ENCODE results near the gene ADAT2.

GRCh38 chr6:143482593-143482992, 32.1 kb upstream of the ADAT2 start:
- TF ChIP-seq MAFK (IDR thresholded peaks at IDR 0.05; ENCODE audit: low read depth, low read length): no peak
- no peak for TF ChIP-seq CTCF (conservative IDR thresholded peaks at IDR 0.05; ENCODE audit: low read depth, low read length)
- no peak for TF ChIP-seq RCOR1 (IDR thresholded peaks at IDR 0.05; ENCODE audit: insufficient replicate concordance, low read length)
- no peak for TF ChIP-seq CEBPB (IDR thresholded peaks at IDR 0.05; ENCODE audit: low read depth, low read length)
